Common myeloid progenitor, CD34-positive (primary cell): ENCODE measurements around the gene KATNA1.
"Not testable (repeated sequence)": the region's sequence is repeated elsewhere in the genome, so short reads cannot be mapped to it uniquely, and the experiment has no call there.

Source experiments
- CTCF ChIA-PET: fragments of 350-600 bp; sonication (Branson Sonifier 250); formaldehyde crosslinking; loops from one replicate; lab custom pipeline; 2021; ENCODE audit warnings: antibody characterized with exemption; lab: Charles Lee
- POLR2A ChIA-PET: fragments of 350-600 bp; sonication (Branson Sonifier 250); formaldehyde crosslinking; loops from one replicate; lab custom pipeline; 2021; ENCODE audit warnings: antibody characterized with exemption; lab: Charles Lee
- DNase-seq, 3 donors: peaks; one replicate each; pipeline versions ENCODE4 v3.0.0 to v3.0.0-alpha.2; 2013
- H3K27ac ChIP-seq, 2 experiments: 1 replicate in 1 of 2; 2 replicates in 1 of 2; pipeline ENCODE4 v1.7.0; 2013; ENCODE audit warnings: inconsistent platforms in 2 of 2, low read length in 2 of 2, mild to moderate bottlenecking in 2 of 2, low read depth in 1 of 2, moderate library complexity in 1 of 2; ENCODE audit not compliant: severe bottlenecking in 2 of 2, insufficient read depth in 1 of 2, poor library complexity in 1 of 2
- H3K27me3 ChIP-seq, 5 experiments: replicated peaks in 2 of 5; 1 replicate in 3 of 5; 2 replicates in 2 of 5; pipeline versions ENCODE4 v1.6.1 to v1.7.0; 2013; ENCODE audit warnings: low read length in 4 of 5, mild to moderate bottlenecking in 2 of 5, moderate library complexity in 2 of 5, inconsistent platforms in 1 of 5; ENCODE audit not compliant: insufficient read depth in 5 of 5, control insufficient read depth in 4 of 5
- H3K36me3 ChIP-seq, 4 experiments: 1 replicate in 2 of 4; 2 replicates in 2 of 4; pipeline versions ENCODE4 v1.6.1 to v1.7.0; 2013; ENCODE audit warnings: low read length in 3 of 4, control low read depth in 1 of 4, mild to moderate bottlenecking in 1 of 4; ENCODE audit not compliant: control insufficient read depth in 4 of 4, insufficient read depth in 4 of 4
- H3K4me1 ChIP-seq, 4 experiments: 1 replicate in 3 of 4; 2 replicates in 1 of 4; pipeline versions ENCODE4 v1.6.1 to v1.7.1; 2013; ENCODE audit warnings: low read length in 3 of 4, mild to moderate bottlenecking in 3 of 4, control low read depth in 1 of 4, inconsistent platforms in 1 of 4, moderate library complexity in 1 of 4; ENCODE audit not compliant: control insufficient read depth in 4 of 4, insufficient read depth in 4 of 4; ENCODE audit errors: control extremely low read depth in 1 of 4
- H3K4me3 ChIP-seq, 7 experiments: 1 replicate in 4 of 7; 2 replicates in 3 of 7; pipeline versions ENCODE4 v1.5.1 to v1.7.0; 2013; ENCODE audit warnings: mild to moderate bottlenecking in 7 of 7, low read length in 6 of 7, moderate library complexity in 6 of 7, inconsistent platforms in 2 of 7, low read depth in 2 of 7, control low read depth in 1 of 7; ENCODE audit not compliant: insufficient read depth in 4 of 7, control insufficient read depth in 1 of 7; ENCODE audit errors: extremely low read depth in 1 of 7
- H3K9me3 ChIP-seq, 5 experiments: 1 replicate in 4 of 5; 2 replicates in 1 of 5; pipeline versions ENCODE4 v1.6.1 to v1.7.1; 2013; ENCODE audit warnings: low read length in 4 of 5, mild to moderate bottlenecking in 2 of 5, inconsistent platforms in 1 of 5, low read depth in 1 of 5, moderate library complexity in 1 of 5; ENCODE audit not compliant: control insufficient read depth in 4 of 5, insufficient read depth in 2 of 5; ENCODE audit errors: control extremely low read depth in 1 of 5
- WGBS: methylation state at CpG from one replicate; pipeline ENCODE4 v1.1.5; 2013; ENCODE audit not compliant: insufficient coverage; 5-methylcytosine and 5-hydroxymethylcytosine counted together

The KATNA1 gene

GRCh38 chr6:149683256-149683859 is 34.8 kb upstream of the KATNA1 start:
- no peaks in the 10 kb centered on the region for H3K9me3 ChIP-seq
- POLR2A ChIA-PET: interaction anchor here (0.6 kb wide), 1 partner anchor 98 kb away, joined by 3 read pairs; no protein-coding TSS in a partner anchor
- H3K4me1 ChIP-seq: no peaks in the 10 kb centered on the region
- H3K27ac ChIP-seq: no peak overlapping the region
- no peak overlapping the region for H3K4me3 ChIP-seq
- CTCF ChIA-PET: no interaction called here
- H3K27me3 ChIP-seq: no peaks in the 10 kb centered on the region
- WGBS: 86% methylated on average over 2 of the region's 4 CpGs
- no peak for DNase-seq
- H3K36me3 ChIP-seq: peaks cover 18 to 47% (median 26%) of the 10 kb centered on the region in 4 experiments

GRCh38 chr6:149681845-149682244 is 33.3 kb upstream of the KATNA1 start:
- H3K9me3 ChIP-seq, H3K4me1 ChIP-seq, H3K27ac ChIP-seq, H3K4me3 ChIP-seq, H3K27me3 ChIP-seq, POLR2A ChIA-PET, DNase-seq: not testable (repeated sequence)
- over 99% methylated on average over 12 of the region's 14 CpGs for WGBS
- H3K36me3 ChIP-seq: peaks cover 21 to 54% (median 29%) of the 10 kb centered on the region in 4 experiments
- CTCF ChIA-PET: interaction anchor here (0.7 to 0.8 kb wide), 2 partner anchors 11 to 85 kb away, joined by 3 read pairs; no protein-coding TSS in a partner anchor

- H3K4me1 ChIP-seq: no peaks in the 10 kb centered on the region
- ChIA-PET CTCF (interaction anchor here (0.7 kb wide), 1 partner anchor 84 kb away, joined by 3 read pairs; no protein-coding TSS in a partner anchor), POLR2A (no interaction called here)
- H3K36me3 ChIP-seq: peaks cover 26 to 56% (median 34%) of the 10 kb centered on the region in 4 experiments
- DNase-seq: no peak
- H3K4me3 ChIP-seq: no peak overlapping the region
- no peaks in the 10 kb centered on the region for H3K27me3 ChIP-seq
- H3K9me3 ChIP-seq: no peaks in the 10 kb centered on the region
- H3K27ac ChIP-seq: no peak overlapping the region
These were observed 32.7 kb upstream of the KATNA1 start for GRCh38 chr6:149681209-149681608.

DNA sequence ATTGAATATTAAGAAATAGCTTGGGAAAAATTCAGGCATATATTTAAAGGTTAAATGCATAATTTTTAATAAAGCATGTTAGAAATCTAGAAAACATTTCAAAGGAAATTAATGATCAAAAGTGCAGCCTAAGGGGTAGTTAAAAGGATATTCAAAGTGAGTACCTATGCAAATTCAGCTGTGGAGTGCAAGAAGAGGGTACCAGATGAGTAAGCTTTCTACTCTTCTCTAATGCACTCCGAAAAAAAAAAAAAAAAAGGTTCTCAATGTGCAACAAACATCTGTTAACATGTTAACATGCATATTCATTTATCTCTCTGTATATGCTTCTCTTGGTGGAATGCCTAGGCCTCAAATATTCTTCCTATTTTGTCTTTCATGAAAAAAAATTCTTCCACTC is 32.0 kb upstream of the KATNA1 start:
- ChIA-PET CTCF (no interaction called here), POLR2A (no interaction called here)
- no CpG with 5 or more reads among the region's 1 CpG for WGBS
- H3K9me3 ChIP-seq: no peaks in the 10 kb centered on the region
- DNase-seq: no peak
- peaks cover 29 to 60% (median 37%) of the 10 kb centered on the region in 4 experiments for H3K36me3 ChIP-seq
- H3K4me1 ChIP-seq: no peaks in the 10 kb centered on the region
- no peak overlapping the region for H3K4me3 ChIP-seq
- no peak overlapping the region for H3K27ac ChIP-seq
- no peaks in the 10 kb centered on the region for H3K27me3 ChIP-seq

DNA sequence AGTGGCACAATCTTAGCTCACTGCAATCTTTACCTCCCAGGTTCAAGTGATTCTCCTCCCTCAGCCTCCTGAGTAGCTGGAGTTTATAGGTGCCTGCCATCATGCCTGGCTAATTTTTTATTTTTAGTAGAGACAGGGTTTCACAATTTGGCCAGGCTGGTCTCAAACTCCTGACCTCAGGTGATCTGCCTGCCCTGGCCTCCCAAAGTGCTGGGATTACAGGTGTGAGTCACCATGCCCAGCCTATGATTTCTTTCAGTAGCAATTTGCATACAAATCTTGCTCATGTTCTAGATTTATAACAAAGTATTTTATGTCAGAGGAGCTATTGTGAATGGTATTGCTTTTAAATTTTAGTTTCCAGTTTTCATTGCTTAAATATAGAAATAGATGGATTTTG is 23.8 kb upstream of the KATNA1 start:
- ChIA-PET POLR2A (interaction anchor here (0.7 kb wide), 1 partner anchor 9 kb away, joined by 3 read pairs; no protein-coding TSS in a partner anchor), CTCF (interaction anchor here (0.7 to 1.1 kb wide), 2 partner anchors 64 to 193 kb away, joined by 3 read pairs; no protein-coding TSS in a partner anchor)
- not testable (repeated sequence) for H3K4me1 ChIP-seq, H3K4me3 ChIP-seq, H3K9me3 ChIP-seq, H3K27ac ChIP-seq, H3K27me3 ChIP-seq, DNase-seq
- H3K36me3 ChIP-seq: peaks cover 24 to 78% (median 50%) of the 10 kb centered on the region in 4 experiments

DNA sequence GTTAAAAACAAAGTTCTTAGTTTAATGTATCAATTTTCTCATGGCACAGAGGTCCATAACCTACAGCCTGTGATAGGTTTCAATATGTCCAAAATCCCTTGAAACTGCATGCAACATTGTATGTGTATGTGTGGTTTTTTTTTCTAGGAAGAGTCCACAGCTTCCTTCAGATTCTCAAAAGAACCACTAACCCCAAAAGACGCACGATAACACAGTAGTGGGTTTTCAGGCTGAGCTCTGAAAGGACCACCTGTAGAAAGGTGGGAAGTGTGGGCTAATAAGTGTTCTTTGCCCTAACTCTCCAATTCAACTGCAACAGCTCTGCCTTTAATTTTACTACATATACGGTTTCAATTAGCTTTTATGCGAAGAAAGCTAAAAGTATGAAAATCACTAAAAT is 11.5 kb upstream of the KATNA1 start:
- Histone ChIP-seq H3K27me3 (no peaks in the 10 kb centered on the region), H3K4me1 (no peaks in the 10 kb centered on the region), H3K9me3 (no peaks in the 10 kb centered on the region), H3K36me3 (peaks cover 14 to 55% (median 32%) of the 10 kb centered on the region in 4 experiments), H3K27ac (no peak overlapping the region), H3K4me3 (no peak overlapping the region)
- CTCF ChIA-PET: interaction anchor here (0.8 to 1.2 kb wide), 2 partner anchors 11 to 86 kb away, joined by 3 to 4 read pairs; no protein-coding TSS in a partner anchor
- DNase-seq: no peak
- WGBS: no CpG with 5 or more reads among the region's 4 CpGs
- POLR2A ChIA-PET: no interaction called here

DNA sequence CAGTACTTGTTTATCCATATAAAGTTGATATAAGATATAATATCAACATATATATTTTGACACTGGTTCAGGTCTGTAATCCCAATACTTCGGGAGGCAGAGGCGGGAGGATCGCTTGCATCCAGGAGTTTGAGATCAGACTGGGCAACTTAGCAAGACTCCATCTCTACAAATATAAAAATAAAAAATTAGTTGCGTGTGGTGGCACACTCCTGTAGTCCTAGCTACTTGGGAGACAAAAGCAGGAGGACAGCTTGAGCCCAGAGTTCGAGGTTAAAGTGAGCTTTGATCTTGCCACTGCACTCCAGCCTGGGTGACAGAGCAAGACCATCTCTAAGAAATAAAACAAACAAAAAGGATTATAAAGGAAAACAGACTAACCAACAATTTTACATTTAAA is 8.9 kb upstream of the KATNA1 start:
- H3K4me1 ChIP-seq: no peaks in the 10 kb centered on the region
- no peak overlapping the region for H3K4me3 ChIP-seq
- DNase-seq: no peak
- no peaks in the 10 kb centered on the region for H3K27me3 ChIP-seq
- 100% methylated on average over 2 of the region's 5 CpGs for WGBS
- no peaks in the 10 kb centered on the region for H3K9me3 ChIP-seq
- no peak overlapping the region for H3K27ac ChIP-seq
- peaks cover 0 to 32% (median 19%) of the 10 kb centered on the region in 4 experiments for H3K36me3 ChIP-seq
- CTCF ChIA-PET: no interaction called here
- POLR2A ChIA-PET: no interaction called here
